NB4 (cell line): ENCODE measurements around the gene NLRP7.
"Not testable (repeated sequence)": the region's sequence is repeated elsewhere in the genome, so short reads cannot be mapped to it uniquely, and the experiment has no call there.

Experiments
- CTCF ChIP-seq: IDR thresholded peaks from one replicate; pipeline ENCODE4 v1.5.1; 2012; ENCODE audit warnings: low read depth, low read length
- MAX ChIP-seq: IDR thresholded peaks from 2 replicates; pipeline ENCODE4 v1.6.1; 2011; ENCODE audit warnings: low read depth, low read length
- MYC ChIP-seq: IDR thresholded peaks from 2 replicates; pipeline ENCODE4 v1.6.1; 2011; ENCODE audit warnings: low read depth, low read length
- POLR2A ChIP-seq: IDR thresholded peaks from 2 replicates; pipeline ENCODE4 v1.6.1; 2011; ENCODE audit warnings: mild to moderate bottlenecking; ENCODE audit not compliant: insufficient read length; ENCODE audit errors: extremely low read depth

GRCh38 chr19:54965055-54965454 lies 17.7 kb upstream of the NLRP7 start:
- not testable (repeated sequence) for TF ChIP-seq CTCF, POLR2A, MAX, MYC
